NB4 (cell line): ENCODE measurements around the gene RCCD1.
"Not testable (repeated sequence)": the region's sequence is repeated elsewhere in the genome, so short reads cannot be mapped to it uniquely, and the experiment has no call there.

ENCODE experiments used
- CTCF ChIP-seq: IDR thresholded peaks from one replicate; pipeline ENCODE4 v1.5.1; 2012; ENCODE audit warnings: low read depth, low read length
- MAX ChIP-seq: IDR thresholded peaks from 2 replicates; pipeline ENCODE4 v1.6.1; 2011; ENCODE audit warnings: low read depth, low read length
- POLR2A ChIP-seq: IDR thresholded peaks from 2 replicates; pipeline ENCODE4 v1.6.1; 2011; ENCODE audit warnings: mild to moderate bottlenecking; ENCODE audit not compliant: insufficient read length; ENCODE audit errors: extremely low read depth

GRCh38 chr15:90909449-90909848, 45.2 kb upstream of the RCCD1 start:
- not testable (repeated sequence) for TF ChIP-seq CTCF, POLR2A, MAX
